A673 (cell line): ENCODE results near the gene UBE3C. TPM values are rescaled to one million over a fixed set of nuclear protein-coding genes. Genes with fewer than 3 reads are reported as not detected.

Experiments used
- BruUV-seq: library from RNA; stranded (reverse); fragments of 400-500 nt; replicated peaks from 2 replicates; lab custom pipeline; 2021; lab: Mats Ljungman, UMichigan
- CTCF ChIA-PET: fragments of 300-600 bp; sonication (Branson Sonifier 250); formaldehyde crosslinking; loops from one replicate; lab custom pipeline; 2022; ENCODE audit warnings: antibody characterized with exemption; lab: Charles Lee
- POLR2A ChIA-PET: fragments of 300-600 bp; sonication (Branson Sonifier 250); formaldehyde crosslinking; loops from one replicate; lab custom pipeline; 2022; ENCODE audit warnings: antibody characterized with exemption; ENCODE audit not compliant: low non-redundant PET; lab: Charles Lee
- DNase-seq: peaks from one replicate; pipeline ENCODE4 v3.0.0-alpha.2; 2015; ENCODE audit warnings: low spot score
- H3K27ac ChIP-seq: fragments of 200-600 bp; sonication (generic); 2 replicates; pipeline ENCODE4 v1.5.1; 2016; ENCODE audit warnings: mixed run types, low read depth, mild to moderate bottlenecking, mixed read lengths, antibody characterized with exemption, low read length; ENCODE audit not compliant: poor library complexity, severe bottlenecking
- H3K27me3 ChIP-seq: fragments of 200-600 bp; sonication (generic); replicated peaks from 2 replicates; pipeline ENCODE4 v1.6.1; 2017; ENCODE audit warnings: mixed run types, low read depth, mild to moderate bottlenecking, mixed read lengths, antibody characterized with exemption, low read length; ENCODE audit not compliant: insufficient read depth, poor library complexity
- H3K36me3 ChIP-seq: fragments of 200-600 bp; sonication (generic); 2 replicates; pipeline ENCODE4 v1.6.1; 2016; ENCODE audit warnings: mixed run types, mild to moderate bottlenecking, mixed read lengths, antibody characterized with exemption, low read length; ENCODE audit not compliant: insufficient read depth, poor library complexity, severe bottlenecking
- H3K4me1 ChIP-seq: fragments of 200-600 bp; sonication (generic); 2 replicates; pipeline ENCODE4 v1.6.1; 2017; ENCODE audit warnings: mixed run types, mild to moderate bottlenecking, mixed read lengths, antibody characterized with exemption, low read length; ENCODE audit not compliant: insufficient read depth, poor library complexity, severe bottlenecking
- H3K4me3 ChIP-seq: fragments of 200-600 bp; sonication (generic); 2 replicates; pipeline ENCODE4 v1.5.1; 2016; ENCODE audit warnings: low read depth, mixed run types, mild to moderate bottlenecking, mixed read lengths, low read length; ENCODE audit not compliant: poor library complexity, severe bottlenecking
- H3K9me3 ChIP-seq: fragments of 200-600 bp; sonication (generic); 2 replicates; pipeline ENCODE4 v1.6.1; 2016; ENCODE audit warnings: mixed run types, low read depth, mild to moderate bottlenecking, mixed read lengths, antibody characterized with exemption, low read length; ENCODE audit not compliant: poor library complexity, severe bottlenecking
- EZH2 ChIP-seq: fragments of 200-600 bp; sonication (generic); IDR thresholded peaks from 2 replicates; pipeline ENCODE4 v1.6.1; 2017; ENCODE audit warnings: borderline replicate concordance, low read depth, mild to moderate bottlenecking, mixed read lengths, antibody characterized with exemption, low read length; ENCODE audit not compliant: poor library complexity, severe bottlenecking
- intact Hi-C: fragments of 100-400 bp; cut with micrococcal nuclease; formaldehyde crosslinking; loops from one replicate; pipeline ENCODE4 v1.10.0; 2022; ENCODE audit not compliant: unreplicated experiment
- total RNA-seq: library from RNA; stranded (reverse); gene quantifications from 2 replicates; pipeline ENCODE4 v1.2.3, GENCODE V29; 2021
- TF ChIP-seq, protein P1 (sequence below): fragments of 300-800, 200-600 bp; sonication (generic); conservative IDR thresholded peaks from 2 replicates; pipeline ENCODE4 v1.5.1; 2017; ENCODE audit warnings: low read depth, mild to moderate bottlenecking, antibody characterized with exemption, low read length, moderate library complexity, mixed read lengths

The UBE3C gene
- total RNA-seq, 1 experiment from 2014 or later, result 77.9 TPM

DNA sequence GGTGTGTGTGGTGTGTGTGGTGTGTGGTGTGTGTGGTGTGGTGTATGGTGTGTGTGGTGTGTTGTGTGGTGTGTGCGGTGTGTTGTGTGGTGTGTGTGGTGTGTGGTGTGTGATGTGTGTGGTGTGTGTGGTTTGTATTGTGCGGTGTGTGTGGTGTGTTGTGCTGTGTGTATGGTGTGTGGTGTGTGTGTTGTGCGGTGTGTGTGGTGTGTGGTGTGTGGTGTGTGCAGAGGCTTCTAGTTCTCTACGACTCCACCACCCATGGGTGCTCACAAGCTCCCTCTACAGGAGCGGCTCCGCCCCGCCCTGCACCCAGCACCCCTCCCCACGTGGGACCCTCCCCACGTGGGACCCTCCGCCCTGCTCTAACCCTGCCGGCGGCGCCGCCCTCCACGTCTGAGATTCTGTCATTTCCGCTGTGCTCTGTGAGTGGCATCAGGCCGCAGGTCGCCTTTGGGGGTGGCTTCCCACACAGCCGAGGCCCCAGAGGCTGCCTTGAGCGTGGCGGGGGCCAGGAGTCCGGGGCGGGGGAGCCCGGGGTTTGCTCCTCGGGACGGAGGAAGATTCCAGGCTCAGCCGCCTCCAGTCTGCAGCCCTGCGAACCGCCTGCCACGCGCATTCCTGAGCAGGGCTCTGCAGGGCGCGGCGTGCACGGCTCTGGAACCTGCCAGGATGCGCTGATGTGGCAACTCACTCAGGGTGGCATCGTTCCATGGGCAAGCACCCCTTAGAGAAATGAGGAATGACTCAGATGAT is 161.1 kb downstream of the UBE3C start:
- no peak overlapping the region for H3K4me3 ChIP-seq

DNA sequence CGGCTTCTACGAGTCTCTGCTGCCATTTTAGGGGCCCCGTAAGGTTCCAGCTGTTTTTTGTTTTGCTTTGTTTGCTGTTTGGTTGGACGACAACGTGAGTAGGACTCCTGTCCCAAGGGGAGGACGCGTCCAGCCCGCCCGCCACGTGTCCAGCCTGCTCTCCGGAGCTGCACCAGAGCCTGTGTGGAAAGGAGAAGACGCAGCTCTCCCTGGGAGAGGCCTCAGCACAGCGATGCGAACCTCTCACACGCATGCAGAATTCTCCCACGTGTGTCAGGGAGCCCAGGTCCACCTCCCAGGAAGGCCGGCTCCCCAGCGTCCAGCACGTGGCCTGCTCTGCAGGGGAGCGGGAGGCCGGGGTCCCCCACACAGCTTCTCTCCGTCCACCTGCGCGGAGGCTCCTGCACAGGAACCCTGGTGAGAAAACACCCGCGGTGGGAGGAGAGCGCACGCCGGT is 161.7 kb downstream of the UBE3C start:
- DNase-seq, result no peak
- intact Hi-C loops, result no loop called here
- H3K27me3 ChIP-seq, result no peaks in the 10 kb centered on the region
- ChIA-PET CTCF (no interaction called here), POLR2A (no interaction called here)
- peaks cover 26% of the 10 kb centered on the region for H3K4me1 ChIP-seq
- TSS peak; percentile 41 for BruUV-seq
- H3K4me3 ChIP-seq, result no peak overlapping the region
- no peaks in the 10 kb centered on the region for H3K9me3 ChIP-seq
- peak overlapping the region; percentile 41 for H3K27ac ChIP-seq
- H3K36me3 ChIP-seq, result no peaks in the 10 kb centered on the region
- TF ChIP-seq EZH2, result no peak

More for the DNA sequence above, 161.1 kb downstream of the UBE3C start:
- TF ChIP-seq EZH2, result no peak
- TF ChIP-seq, protein P1, sequence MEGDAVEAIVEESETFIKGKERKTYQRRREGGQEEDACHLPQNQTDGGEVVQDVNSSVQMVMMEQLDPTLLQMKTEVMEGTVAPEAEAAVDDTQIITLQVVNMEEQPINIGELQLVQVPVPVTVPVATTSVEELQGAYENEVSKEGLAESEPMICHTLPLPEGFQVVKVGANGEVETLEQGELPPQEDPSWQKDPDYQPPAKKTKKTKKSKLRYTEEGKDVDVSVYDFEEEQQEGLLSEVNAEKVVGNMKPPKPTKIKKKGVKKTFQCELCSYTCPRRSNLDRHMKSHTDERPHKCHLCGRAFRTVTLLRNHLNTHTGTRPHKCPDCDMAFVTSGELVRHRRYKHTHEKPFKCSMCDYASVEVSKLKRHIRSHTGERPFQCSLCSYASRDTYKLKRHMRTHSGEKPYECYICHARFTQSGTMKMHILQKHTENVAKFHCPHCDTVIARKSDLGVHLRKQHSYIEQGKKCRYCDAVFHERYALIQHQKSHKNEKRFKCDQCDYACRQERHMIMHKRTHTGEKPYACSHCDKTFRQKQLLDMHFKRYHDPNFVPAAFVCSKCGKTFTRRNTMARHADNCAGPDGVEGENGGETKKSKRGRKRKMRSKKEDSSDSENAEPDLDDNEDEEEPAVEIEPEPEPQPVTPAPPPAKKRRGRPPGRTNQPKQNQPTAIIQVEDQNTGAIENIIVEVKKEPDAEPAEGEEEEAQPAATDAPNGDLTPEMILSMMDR, result peak; percentile 51; the same call in 1 of the 2 replicates
- no TSS peak for BruUV-seq
- intact Hi-C loops, result no loop called here
- H3K9me3 ChIP-seq, result no peaks in the 10 kb centered on the region
- H3K27me3 ChIP-seq, result no peaks in the 10 kb centered on the region
- DNase-seq, result peak; percentile 83
- H3K27ac ChIP-seq, result peak overlapping the region; percentile 41
- POLR2A ChIA-PET, result no interaction called here
- CTCF ChIA-PET, result no interaction called here
- no peaks in the 10 kb centered on the region for H3K36me3 ChIP-seq
- H3K4me1 ChIP-seq, result peaks cover 26% of the 10 kb centered on the region

DNA sequence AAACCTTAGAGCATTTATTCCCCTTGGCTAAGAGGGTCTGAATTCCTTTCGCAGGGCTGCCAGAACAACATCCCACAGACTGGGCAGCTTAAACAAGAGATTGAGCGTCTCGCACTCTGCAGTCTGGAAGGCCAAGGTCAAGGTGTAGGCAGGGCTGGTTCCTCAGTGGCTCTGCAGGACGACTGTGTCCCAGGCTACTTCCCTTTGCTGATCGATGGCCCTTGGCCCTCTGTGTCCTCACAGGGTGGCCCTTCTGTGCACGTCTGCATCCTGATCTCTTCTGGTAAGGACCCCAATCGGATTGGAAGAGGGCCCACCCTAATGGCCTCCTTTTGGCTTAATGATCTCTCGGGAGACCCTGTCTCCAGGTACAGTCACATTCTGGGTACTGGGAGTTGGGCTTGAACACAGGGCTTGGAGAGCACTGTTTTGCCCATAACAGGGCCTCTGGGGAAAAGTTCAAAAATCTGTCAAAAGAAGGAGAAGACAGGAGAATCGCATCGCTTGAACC is 162.9 kb downstream of the UBE3C start:
- no TSS peak for BruUV-seq
- Histone ChIP-seq H3K36me3 (no peaks in the 10 kb centered on the region), H3K4me3 (no peak overlapping the region), H3K27ac (peak overlapping the region; percentile 41), H3K9me3 (no peaks in the 10 kb centered on the region), H3K27me3 (no peaks in the 10 kb centered on the region), H3K4me1 (peaks cover 22% of the 10 kb centered on the region)
- POLR2A ChIA-PET, result interaction anchor here (0.5 kb wide), 1 partner anchor 36 kb away, joined by 4 read pairs; no protein-coding TSS in a partner anchor
- CTCF ChIA-PET, result no interaction called here
- TF ChIP-seq EZH2, result no peak
- TF ChIP-seq, protein P1, result no peak
- intact Hi-C loops, result no loop called here
- no peak for DNase-seq
